Upper lobe of left lung (tissue), 6 donors: Measurements from ENCODE around the gene OTX2. TPM values are rescaled to one million over a fixed set of nuclear protein-coding genes. Genes with fewer than 3 reads are reported as not detected.

Experiments
- ATAC-seq, 2 donors: fragments of 200-7000 bp; cut with Tn5 transposase; one replicate each; pipeline ENCODE4 v1.9.1; 2022; ENCODE audit warnings: mild to moderate bottlenecking in 2 of 2, moderate library complexity in 2 of 2; ENCODE audit not compliant: low FRiP score in 2 of 2
- DNase-seq, 2 donors: peaks; one replicate each; pipeline ENCODE4 v3.0.0-alpha.2; 2019 to 2020
- H3K27ac ChIP-seq, 4 donors: fragments of 200-600 bp; sonication (generic); one replicate each; pipeline ENCODE4 v1.5.1; 2016 to 2019
- H3K27me3 ChIP-seq, 4 donors: fragments of 200-600 bp; sonication (generic); one replicate each; pipeline ENCODE4 v1.5.1; 2017 to 2019
- H3K36me3 ChIP-seq, 4 donors: fragments of 200-600 bp; sonication (generic); one replicate each; pipeline ENCODE4 v1.5.1; 2016 to 2019
- H3K4me1 ChIP-seq, 4 donors: fragments of 200-600 bp; sonication (generic); one replicate each; pipeline ENCODE4 v1.5.1; 2018 to 2019
- H3K4me3 ChIP-seq, 4 donors: fragments of 200-600 bp; sonication (generic); one replicate each; pipeline ENCODE4 v1.5.1; 2017 to 2019; ENCODE audit warnings: mild to moderate bottlenecking in 2 of 4, moderate library complexity in 1 of 4
- H3K9me3 ChIP-seq, 4 donors: fragments of 200-600 bp; sonication (generic); one replicate each; pipeline ENCODE4 v1.5.1; 2018 to 2019
- CTCF ChIP-seq, 6 experiments: fragments of 450-650 bp in 4 of 6; fragments of 200-600 bp in 2 of 6; sonication (generic) in 2 of 6; IDR thresholded peaks; one replicate each; pipeline ENCODE4 v1.5.1; 2016 to 2019; ENCODE audit warnings: antibody characterized with exemption in 6 of 6
- EP300 ChIP-seq, 4 donors: sonication (generic); formaldehyde crosslinking; IDR thresholded peaks; one replicate each; pipeline ENCODE4 v1.5.1; 2017; ENCODE audit warnings: antibody characterized with exemption in 4 of 4, control low read depth in 2 of 4
- POLR2A ChIP-seq, 4 donors: fragments of 450-650 bp; IDR thresholded peaks; one replicate each; pipeline ENCODE4 v1.5.1; 2016 to 2017; ENCODE audit warnings: antibody characterized with exemption in 4 of 4, mild to moderate bottlenecking in 2 of 4
- POLR2AphosphoS5 ChIP-seq, 2 donors: sonication (generic); formaldehyde crosslinking; IDR thresholded peaks; one replicate each; pipeline ENCODE4 v1.5.1; 2017; ENCODE audit warnings: antibody characterized with exemption in 2 of 2
- WGBS, 2 donors: methylation state at CpG; one replicate each; pipeline ENCODE4 v1.1.5; 2017 to 2018; 5-methylcytosine and 5-hydroxymethylcytosine counted together
- total RNA-seq, 6 donors: library from RNA; depleted of rRNA in 4 of 6; stranded (reverse); fragments of >200 nt in 4 of 6; gene quantifications; one replicate each; pipeline versions ENCODE4 v1.1.0 to v1.2.1, GENCODE V29; 2016 to 2021
- donor health status: DM: no; HTN: no; CAD: no; lungs with moderate emphysema.
- donor health status: DM: no; HTN: yes; CAD: no; lungs with severe emphysema.

OTX2 gene
- total RNA-seq, 6 donors from 2014 or later: not detected

- H3K27ac ChIP-seq: no peak overlapping the region
- TF ChIP-seq POLR2AphosphoS5 (IDR thresholded peaks at IDR 0.05) (no peak), CTCF (IDR thresholded peaks at IDR 0.05) (no peak), EP300 (IDR thresholded peaks at IDR 0.05) (no peak), POLR2A (IDR thresholded peaks at IDR 0.05) (no peak)
- DNase-seq (peak in 1 of 2 donors; percentile 79), ATAC-seq (peak in 1 of 2 donors; percentile 12)
- no peak overlapping the region for H3K4me3 ChIP-seq
- peaks cover 12 to 32% (median 17%) of the 10 kb centered on the region in 4 donors for H3K4me1 ChIP-seq
- H3K9me3 ChIP-seq: no peaks in the 10 kb centered on the region
- no peaks in the 10 kb centered on the region for H3K36me3 ChIP-seq
- 4 to 7% methylated on average over 12 to 43 of the region's 56 CpGs for WGBS, 2 donors
- H3K27me3 ChIP-seq: peaks cover 0 to 48% (median 27%) of the 10 kb centered on the region in 4 donors
Observed at GRCh38 chr14:56794557-56795283, 15.6 kb downstream of the OTX2 start.

- H3K9me3 ChIP-seq: no peaks in the 10 kb centered on the region
- peak in 1 of 2 donors; percentile 32 for ATAC-seq
- H3K27ac ChIP-seq: no peak overlapping the region
- H3K36me3 ChIP-seq: no peaks in the 10 kb centered on the region
- H3K27me3 ChIP-seq: peaks cover 0 to 48% (median 27%) of the 10 kb centered on the region in 4 donors
- peak in 1 of 2 donors; percentile 59 for DNase-seq
- H3K4me1 ChIP-seq: peaks cover 12 to 32% (median 17%) of the 10 kb centered on the region in 4 donors
- TF ChIP-seq CTCF (IDR thresholded peaks at IDR 0.05): no peak
- no peak for TF ChIP-seq EP300 (IDR thresholded peaks at IDR 0.05)
- no peak for TF ChIP-seq POLR2A (IDR thresholded peaks at IDR 0.05)
- no peak for TF ChIP-seq POLR2AphosphoS5 (IDR thresholded peaks at IDR 0.05)
- no peak overlapping the region for H3K4me3 ChIP-seq
- 25 to 41% methylated on average over 8 to 12 of the region's 33 CpGs for WGBS, 2 donors
Observed at GRCh38 chr14:56794088-56794556, 16.2 kb downstream of the OTX2 start.

DNA sequence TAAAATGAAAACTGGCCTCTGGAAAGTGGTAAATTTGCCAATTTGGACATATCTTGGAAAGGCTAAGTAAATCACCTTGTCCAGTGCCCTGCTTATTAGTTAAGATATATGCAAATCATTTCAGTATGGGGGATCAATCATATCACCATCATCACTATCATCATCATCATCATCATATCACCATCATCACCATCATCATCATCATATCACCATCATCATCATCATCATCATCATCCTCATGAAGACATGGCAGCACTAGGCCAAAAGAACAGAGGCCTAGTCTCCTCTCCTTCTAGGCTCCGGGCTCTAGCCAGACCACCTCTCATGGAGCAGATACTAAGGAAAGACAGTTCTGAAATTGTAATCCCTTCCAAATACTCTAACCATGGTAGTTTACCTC is 20.3 kb downstream of the OTX2 start:
- no peak overlapping the region for H3K27ac ChIP-seq
- H3K4me3 ChIP-seq: no peak overlapping the region
- DNase-seq: no peak
- 89 to 95% methylated on average over 1 of the region's 1 CpG for WGBS, 2 donors
- peaks cover 0 to 15% (median 6%) of the 10 kb centered on the region in 4 donors for H3K27me3 ChIP-seq
- H3K9me3 ChIP-seq: no peaks in the 10 kb centered on the region
- no peaks in the 10 kb centered on the region for H3K36me3 ChIP-seq
- peaks cover under 1 to 10% (median 3%) of the 10 kb centered on the region in 4 donors for H3K4me1 ChIP-seq
- no peak for TF ChIP-seq EP300 (IDR thresholded peaks at IDR 0.05)
- no peak for TF ChIP-seq POLR2A (IDR thresholded peaks at IDR 0.05)
- no peak for TF ChIP-seq CTCF (IDR thresholded peaks at IDR 0.05)
- TF ChIP-seq POLR2AphosphoS5 (IDR thresholded peaks at IDR 0.05): no peak
- no peak for ATAC-seq

- H3K36me3 ChIP-seq: no peaks in the 10 kb centered on the region
- no peak for ATAC-seq
- H3K4me1 ChIP-seq: no peaks in the 10 kb centered on the region
- H3K27ac ChIP-seq: no peak overlapping the region
- TF ChIP-seq EP300 (IDR thresholded peaks at IDR 0.05) (no peak), CTCF (IDR thresholded peaks at IDR 0.05) (no peak), POLR2AphosphoS5 (IDR thresholded peaks at IDR 0.05) (no peak), POLR2A (IDR thresholded peaks at IDR 0.05) (no peak)
- no peaks in the 10 kb centered on the region for H3K9me3 ChIP-seq
- no peak overlapping the region for H3K4me3 ChIP-seq
- no peak for DNase-seq
- H3K27me3 ChIP-seq: no peaks in the 10 kb centered on the region
Observed at GRCh38 chr14:56787530-56787929, 22.7 kb downstream of the OTX2 start.

GRCh38 chr14:56782711-56783110 is 27.6 kb downstream of the OTX2 start:
- Histone ChIP-seq H3K27ac (no peak overlapping the region), H3K36me3 (no peaks in the 10 kb centered on the region), H3K27me3 (no peaks in the 10 kb centered on the region), H3K4me1 (no peaks in the 10 kb centered on the region), H3K9me3 (no peaks in the 10 kb centered on the region), H3K4me3 (no peak overlapping the region)
- WGBS, 2 donors: 85 to 93% methylated on average over 1 of the region's 1 CpG
- DNase-seq (no peak), ATAC-seq (no peak)
- TF ChIP-seq EP300 (IDR thresholded peaks at IDR 0.05) (no peak), POLR2A (IDR thresholded peaks at IDR 0.05) (no peak), POLR2AphosphoS5 (IDR thresholded peaks at IDR 0.05) (no peak), CTCF (IDR thresholded peaks at IDR 0.05) (no peak)
